ENCODE results near the gene ST6GALNAC6. TPM values are rescaled to one million over a fixed set of nuclear protein-coding genes. Genes with fewer than 3 reads are reported as not detected.
A peak's percentile ranks its signal among the peaks of the same experiment; 100 is the strongest.

Gene ST6GALNAC6
- total and polyA plus RNA-seq, 7 experiments from 2014 or later: 28.3 to 125 (median 86.9) TPM

DNA sequence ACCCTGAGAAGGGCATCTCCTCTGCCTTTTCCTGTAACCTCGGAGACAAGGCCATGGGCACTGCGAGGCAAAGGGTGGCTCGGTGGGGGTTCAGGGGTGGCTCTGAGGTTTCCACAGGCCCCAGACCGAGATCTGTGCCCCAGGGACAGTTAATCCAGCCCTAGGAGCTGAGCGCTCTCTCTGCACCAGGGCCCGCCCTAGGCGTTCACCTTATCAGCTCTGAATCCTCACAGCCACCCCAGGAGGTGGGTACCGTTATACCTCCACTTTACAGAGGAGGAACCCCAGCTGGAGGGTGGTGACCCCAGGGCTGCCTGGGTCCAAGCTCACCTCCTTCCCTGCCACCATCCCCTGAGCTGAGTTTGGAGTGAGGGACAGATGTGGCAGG is 42.7 kb downstream of the ST6GALNAC6 start:
- no peaks in the 10 kb centered on the region for H3K27me3 ChIP-seq (ENCODE audit: control insufficient read depth in 2 of 2, insufficient read depth in 2 of 2, low read length in 2 of 2)
- peaks cover 17 to 38% of the 10 kb centered on the region in 2 donors for H3K4me1 ChIP-seq (ENCODE audit: control insufficient read depth in 2 of 2, insufficient read depth in 2 of 2, low read length in 2 of 2)
- H3K4me3 Mint-ChIP-seq: no peak overlapping the region
- H3K9me3 ChIP-seq (ENCODE audit: control insufficient read depth in 2 of 3, low read length in 3 of 3): no peaks in the 10 kb centered on the region
- no peaks in the 10 kb centered on the region for H3K9me3 Mint-ChIP-seq
- peaks cover 0 to 5% (median 0%) of the 10 kb centered on the region in 5 donors for H3K36me3 Mint-ChIP-seq
- H3K36me3 ChIP-seq (ENCODE audit: control insufficient read depth in 2 of 3, insufficient read depth in 3 of 3, low read length in 3 of 3): no peaks in the 10 kb centered on the region
- H3K27me3 Mint-ChIP-seq: no peaks in the 10 kb centered on the region
- ChIA-PET POLR2A (interaction anchor here (0.5 to 0.9 kb wide), 5 partner anchors 30 to 405 kb away, joined by 3 read pairs; partner anchors contain the start of gene LRSAM1), CTCF (interaction anchor here (0.6 to 1.3 kb wide), 2 partner anchors 13 to 197 kb away, joined by 3 read pairs; no protein-coding TSS in a partner anchor)
- H3K27ac Mint-ChIP-seq: no peak overlapping the region
- peaks cover 24 to 60% (median 41%) of the 10 kb centered on the region in 7 donors for H3K4me1 Mint-ChIP-seq
- no peak overlapping the region for H3K27ac ChIP-seq (ENCODE audit: low read depth, low read length)
- DNase-seq (no peak), ATAC-seq (no peak)
- no peak overlapping the region for H3K4me3 ChIP-seq (ENCODE audit: low read length)
- intact Hi-C loops (cut with micrococcal nuclease): no loop called here

DNA sequence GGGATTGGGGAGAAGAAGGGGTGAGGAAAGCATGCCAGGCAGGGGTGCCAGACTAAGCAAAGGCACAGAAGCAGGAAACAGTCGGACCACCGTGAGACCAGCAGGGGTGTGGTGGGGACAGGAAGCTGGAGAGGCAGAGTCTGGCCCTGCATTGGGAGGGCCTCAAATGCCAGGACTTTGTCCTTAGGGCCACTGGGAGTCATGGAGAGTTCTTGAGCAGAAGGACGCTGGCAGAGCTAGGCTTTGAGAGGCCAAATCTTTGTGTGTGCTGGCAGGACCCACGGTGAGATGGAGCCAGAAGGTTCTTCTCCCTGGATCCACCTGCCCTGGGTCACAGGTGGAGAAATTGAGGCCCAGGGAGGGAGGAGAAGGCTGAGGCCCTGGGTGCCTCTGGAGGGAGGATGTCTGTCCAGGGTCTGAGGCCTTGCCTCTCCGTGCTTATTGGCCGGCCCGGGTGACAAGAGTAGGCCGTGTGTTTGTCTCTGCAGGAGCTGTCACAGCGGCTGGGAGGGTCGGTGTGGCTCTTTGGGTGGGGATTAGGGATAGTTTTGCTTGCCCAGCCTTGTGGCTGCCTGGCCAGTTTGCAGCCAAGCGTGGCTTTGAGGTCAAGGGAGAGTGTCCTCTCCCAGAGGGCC is 43.2 kb downstream of the ST6GALNAC6 start:
- ATAC-seq: no peak
- no peaks in the 10 kb centered on the region for H3K27me3 Mint-ChIP-seq
- H3K4me3 ChIP-seq (ENCODE audit: low read length): no peak overlapping the region
- peaks cover 0 to 6% (median 0%) of the 10 kb centered on the region in 5 donors for H3K36me3 Mint-ChIP-seq
- H3K27ac ChIP-seq (ENCODE audit: low read depth, low read length): no peak overlapping the region
- ChIA-PET POLR2A (interaction anchor here (0.5 to 3.1 kb wide), 7 partner anchors 9 to 405 kb away, joined by 3 to 10 read pairs (median 3); partner anchors contain the start of gene LRSAM1), CTCF (interaction anchor here (0.6 to 1.3 kb wide), 2 partner anchors 14 to 197 kb away, joined by 3 read pairs; no protein-coding TSS in a partner anchor)
- H3K4me1 ChIP-seq (ENCODE audit: control insufficient read depth in 2 of 2, insufficient read depth in 2 of 2, low read length in 2 of 2): peaks cover 12 to 33% of the 10 kb centered on the region in 2 donors
- no peaks in the 10 kb centered on the region for H3K9me3 Mint-ChIP-seq
- peak overlapping the region in 8 of 9 donors; percentile 17 to 89 (median 70) for H3K27ac Mint-ChIP-seq
- H3K4me3 Mint-ChIP-seq: peak overlapping the region in 5 of 10 donors; percentile 50 to 91 (median 84)
- no peaks in the 10 kb centered on the region for H3K36me3 ChIP-seq (ENCODE audit: control insufficient read depth in 2 of 3, insufficient read depth in 3 of 3, low read length in 3 of 3)
- DNase-seq: no peak
- H3K9me3 ChIP-seq (ENCODE audit: control insufficient read depth in 2 of 3, low read length in 3 of 3): no peaks in the 10 kb centered on the region
- peaks cover 19 to 55% (median 37%) of the 10 kb centered on the region in 7 donors for H3K4me1 Mint-ChIP-seq
- intact Hi-C loops (cut with micrococcal nuclease): no loop called here
- no peaks in the 10 kb centered on the region for H3K27me3 ChIP-seq (ENCODE audit: control insufficient read depth in 2 of 2, insufficient read depth in 2 of 2, low read length in 2 of 2)

DNA sequence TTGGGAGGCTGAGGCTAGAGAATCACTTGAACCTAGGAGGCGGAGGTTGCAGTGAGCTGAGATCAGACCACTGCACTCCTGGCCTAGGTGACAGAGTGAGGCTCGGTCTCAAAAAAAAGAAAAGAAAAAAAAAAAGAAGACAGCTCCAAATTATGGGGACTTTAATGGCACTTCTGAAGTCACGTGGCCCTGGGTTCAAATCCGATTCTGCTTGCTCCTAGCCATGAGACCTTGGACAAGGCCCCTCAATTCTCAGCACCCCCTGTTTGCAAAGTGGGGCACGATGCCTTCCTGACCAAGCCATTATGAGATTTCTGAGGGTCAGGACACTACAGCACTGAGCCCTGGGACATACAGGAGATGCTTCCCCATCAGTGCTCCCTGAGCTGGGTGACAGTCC is 43.9 kb downstream of the ST6GALNAC6 start:
- Mint-ChIP-seq H3K27ac (peak overlapping the region; percentile 66 to 89 (median 71)), H3K4me3 (peak overlapping the region in 9 of 10 donors; percentile 39 to 91 (median 61)), H3K9me3 (peaks cover 0 to 4% (median 2%) of the 10 kb centered on the region in 11 donors), H3K27me3 (no peaks in the 10 kb centered on the region), H3K36me3 (peaks cover 3 to 12% (median 5%) of the 10 kb centered on the region in 5 donors), H3K4me1 (peaks cover 13 to 48% (median 30%) of the 10 kb centered on the region in 7 donors)
- CTCF ChIA-PET: interaction anchor here (1.3 kb wide), 2 partner anchors 14 kb away, joined by 3 to 4 read pairs; no protein-coding TSS in a partner anchor
- peaks cover 0 to 2% (median 0%) of the 10 kb centered on the region in 3 experiments for H3K9me3 ChIP-seq (ENCODE audit: control insufficient read depth in 2 of 3, low read length in 3 of 3)
- no peak overlapping the region for H3K27ac ChIP-seq (ENCODE audit: low read depth, low read length)
- no peaks in the 10 kb centered on the region for H3K36me3 ChIP-seq (ENCODE audit: control insufficient read depth in 2 of 3, insufficient read depth in 3 of 3, low read length in 3 of 3)
- no peak overlapping the region for H3K4me3 ChIP-seq (ENCODE audit: low read length)
- peaks cover 7 to 28% of the 10 kb centered on the region in 2 donors for H3K4me1 ChIP-seq (ENCODE audit: control insufficient read depth in 2 of 2, insufficient read depth in 2 of 2, low read length in 2 of 2)
- no peak for DNase-seq
- no peaks in the 10 kb centered on the region for H3K27me3 ChIP-seq (ENCODE audit: control insufficient read depth in 2 of 2, insufficient read depth in 2 of 2, low read length in 2 of 2)
- no peak for ATAC-seq
- intact Hi-C loops (cut with micrococcal nuclease): no loop called here
- POLR2A ChIA-PET: interaction anchor here (0.6 to 3.1 kb wide), 6 partner anchors 10 to 123 kb away, joined by 3 to 10 read pairs (median 3); no protein-coding TSS in a partner anchor

DNA sequence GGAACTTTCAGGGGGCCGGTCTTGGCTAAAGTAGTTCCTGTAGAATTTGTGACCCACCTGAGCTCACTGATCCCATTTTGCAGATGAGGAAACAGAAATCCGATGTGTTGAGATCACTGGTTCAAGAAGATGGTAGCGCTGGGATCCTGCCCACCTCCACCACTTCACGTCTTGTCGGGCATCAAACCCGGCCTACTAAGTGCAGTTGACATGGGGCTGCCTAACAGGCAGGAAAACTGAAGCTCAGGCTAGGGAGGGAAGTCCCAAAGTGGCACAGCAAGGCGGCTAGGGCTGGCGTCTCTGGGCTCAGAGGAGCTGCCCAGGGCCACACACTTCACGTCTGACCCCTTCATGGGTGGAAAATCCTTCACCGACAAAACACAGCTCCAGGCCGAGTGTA is 44.4 kb downstream of the ST6GALNAC6 start:
- no peaks in the 10 kb centered on the region for H3K27me3 Mint-ChIP-seq
- Histone ChIP-seq H3K4me3 (ENCODE audit: low read length) (peak overlapping the region; percentile 18), H3K27me3 (ENCODE audit: control insufficient read depth in 2 of 2, insufficient read depth in 2 of 2, low read length in 2 of 2) (no peaks in the 10 kb centered on the region), H3K4me1 (ENCODE audit: control insufficient read depth in 2 of 2, insufficient read depth in 2 of 2, low read length in 2 of 2) (peaks cover 7 to 28% of the 10 kb centered on the region in 2 donors), H3K27ac (ENCODE audit: low read depth, low read length) (peak overlapping the region; percentile 75), H3K36me3 (ENCODE audit: control insufficient read depth in 2 of 3, insufficient read depth in 3 of 3, low read length in 3 of 3) (no peaks in the 10 kb centered on the region), H3K9me3 (ENCODE audit: control insufficient read depth in 2 of 3, low read length in 3 of 3) (peaks cover 0 to 8% (median 0%) of the 10 kb centered on the region in 3 experiments)
- intact Hi-C loops (cut with micrococcal nuclease): loop anchor here (1.0 to 5.0 kb wide), 2 partner anchors 10 to 53 kb away; partner anchors contain the start of gene FPGS (in 1 of the 2)
- H3K4me3 Mint-ChIP-seq: peak overlapping the region; percentile 25 to 91 (median 61)
- peaks cover 13 to 46% (median 29%) of the 10 kb centered on the region in 7 donors for H3K4me1 Mint-ChIP-seq
- POLR2A ChIA-PET: interaction anchor here (0.6 to 3.1 kb wide), 10 partner anchors 10 to 123 kb away, joined by 3 to 10 read pairs (median 4); partner anchors contain the start of gene CDK9
- CTCF ChIA-PET: interaction anchor here (1.3 kb wide), 1 partner anchor 14 kb away, joined by 4 read pairs; no protein-coding TSS in a partner anchor
- no peak for ATAC-seq
- peaks cover 5 to 15% (median 7%) of the 10 kb centered on the region in 5 donors for H3K36me3 Mint-ChIP-seq
- no peak for DNase-seq
- H3K9me3 Mint-ChIP-seq: peaks cover 0 to 10% (median 4%) of the 10 kb centered on the region in 11 donors
- H3K27ac Mint-ChIP-seq: peak overlapping the region in 7 of 9 donors; percentile 48 to 89 (median 66)

DNA sequence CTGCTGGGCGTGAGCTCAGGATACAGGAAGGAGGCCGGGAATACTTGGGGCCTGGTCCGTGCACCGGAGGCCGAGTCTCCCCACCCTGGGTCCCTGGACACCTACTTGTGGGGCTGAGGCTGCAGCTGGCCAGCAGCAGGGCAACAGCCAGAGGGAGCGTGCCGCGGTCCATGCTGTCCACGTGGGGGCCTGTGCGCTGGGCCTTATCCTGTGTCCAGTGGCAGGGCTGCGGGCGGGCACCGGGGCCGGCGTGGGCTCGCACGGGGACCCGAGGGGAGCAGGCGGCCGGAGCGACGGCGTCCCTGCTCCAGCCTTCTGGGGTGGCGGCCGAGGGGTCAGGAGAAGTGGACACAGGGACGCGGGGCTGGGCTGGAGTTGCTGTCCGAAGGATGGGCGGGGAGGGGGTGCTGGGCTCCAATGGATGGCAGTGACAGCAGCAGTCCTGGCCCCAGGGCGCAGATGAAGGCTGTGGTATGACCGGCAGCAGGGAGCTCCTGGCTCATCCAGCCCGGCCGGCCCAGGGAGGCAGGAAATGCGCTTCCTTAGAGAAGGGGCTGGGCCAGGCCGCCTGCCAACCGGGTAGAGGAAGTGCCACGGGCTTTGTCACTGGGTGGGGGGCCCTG is 45.1 kb downstream of the ST6GALNAC6 start, which contains the start of gene ENG:
TSS of gene ENG (minus strand) at position 475 of the 623 bp plus-strand sequence. CDS start at position 172, 303 bp downstream.
- intact Hi-C loops (cut with micrococcal nuclease): loop anchor here (1.0 to 5.0 kb wide), 2 partner anchors 11 to 52 kb away; partner anchors contain the start of gene FPGS (in 1 of the 2)
- POLR2A ChIA-PET: interaction anchor here (0.6 to 3.1 kb wide), 12 partner anchors 8 to 403 kb away, joined by 3 to 15 read pairs (median 4); partner anchors contain the start of genes CDK9, FPGS and RPL12
- peak within 1 kb of the TSS; percentile 84 to 91 (median 90) for H3K4me3 Mint-ChIP-seq
- Histone ChIP-seq H3K27ac (ENCODE audit: low read depth, low read length) (peak within 1 kb of the TSS; percentile 75), H3K9me3 (ENCODE audit: control insufficient read depth in 2 of 3, low read length in 3 of 3) (peaks cover 0 to 14% (median 0%) of the 10 kb centered on the region in 3 experiments), H3K36me3 (ENCODE audit: control insufficient read depth in 2 of 3, insufficient read depth in 3 of 3, low read length in 3 of 3) (peaks cover 0 to 1% (median 0%) of the 10 kb centered on the region in 3 experiments), H3K4me1 (ENCODE audit: control insufficient read depth in 2 of 2, insufficient read depth in 2 of 2, low read length in 2 of 2) (peaks cover 7 to 28% of the 10 kb centered on the region in 2 donors), H3K4me3 (ENCODE audit: low read length) (peak within 1 kb of the TSS; percentile 68), H3K27me3 (ENCODE audit: control insufficient read depth in 2 of 2, insufficient read depth in 2 of 2, low read length in 2 of 2) (no peaks in the 10 kb centered on the region)
- ATAC-seq (peak; percentile 64), DNase-seq (peak in 2 of 9 donors; percentile 22 to 37)
- peaks cover 13 to 46% (median 29%) of the 10 kb centered on the region in 7 donors for H3K4me1 Mint-ChIP-seq
- H3K36me3 Mint-ChIP-seq: peaks cover 8 to 17% (median 9%) of the 10 kb centered on the region in 5 donors
- CTCF ChIA-PET: interaction anchor here (0.7 to 1.3 kb wide), 2 partner anchors 15 to 16 kb away, joined by 3 to 4 read pairs; no protein-coding TSS in a partner anchor
- H3K27ac Mint-ChIP-seq: peak within 1 kb of the TSS; percentile 81 to 94 (median 88)
- no peaks in the 10 kb centered on the region for H3K27me3 Mint-ChIP-seq
- peaks cover 2 to 17% (median 7%) of the 10 kb centered on the region in 11 donors for H3K9me3 Mint-ChIP-seq

All from naive thymus-derived CD4-positive, alpha-beta T cell (primary cell).